H9 (cell line): Measurements from ENCODE around the gene ST6GALNAC3. TPM values are rescaled to one million over a fixed set of nuclear protein-coding genes. Genes with fewer than 3 reads are reported as not detected.

Experiments
- DNase-seq: peaks from one replicate; pipeline ENCODE4 v3.0.0-alpha.2; 2017
- H2AFZ ChIP-seq: one replicate; pipeline ENCODE4 v1.6.1; 2013; ENCODE audit warnings: mild to moderate bottlenecking, low read length, control low read depth, moderate library complexity
- H2AK5ac ChIP-seq: 2 replicates; pipeline ENCODE4 v1.6.1; 2013; ENCODE audit warnings: low read length, control low read depth, mixed read lengths; ENCODE audit not compliant: insufficient read length
- H2BK120ac ChIP-seq: one replicate; pipeline ENCODE4 v1.6.1; 2013; ENCODE audit warnings: low read depth, mild to moderate bottlenecking, low read length, control low read depth, inconsistent platforms; ENCODE audit not compliant: poor library complexity, severe bottlenecking
- H2BK12ac ChIP-seq: 2 replicates; pipeline ENCODE4 v1.6.1; 2013; ENCODE audit warnings: low read length, control low read depth, mixed read lengths, low read depth; ENCODE audit not compliant: insufficient read length
- H2BK15ac ChIP-seq: 2 replicates; pipeline ENCODE4 v1.6.1; 2013; ENCODE audit warnings: low read depth, low read length, control low read depth
- H2BK20ac ChIP-seq: one replicate; pipeline ENCODE4 v1.6.1; 2013; ENCODE audit warnings: low read depth, mild to moderate bottlenecking, low read length, control low read depth, inconsistent platforms; ENCODE audit not compliant: poor library complexity, severe bottlenecking
- H2BK5ac ChIP-seq: 2 replicates; pipeline ENCODE4 v1.6.1; 2013; ENCODE audit warnings: low read length, control low read depth, mixed read lengths; ENCODE audit not compliant: insufficient read length
- H3K14ac ChIP-seq: 2 replicates; pipeline ENCODE4 v1.6.1; 2013; ENCODE audit warnings: low read length, control low read depth; ENCODE audit not compliant: insufficient read depth
- H3K18ac ChIP-seq: 2 replicates; pipeline ENCODE4 v1.6.1; 2013; ENCODE audit warnings: low read depth, mild to moderate bottlenecking, mixed read lengths, low read length, control low read depth; ENCODE audit not compliant: insufficient read length
- H3K23ac ChIP-seq: 2 replicates; pipeline ENCODE4 v1.6.1; 2013; ENCODE audit warnings: low read length, control low read depth, mixed read lengths, low read depth; ENCODE audit not compliant: insufficient read length
- H3K23me2 ChIP-seq: 2 replicates; pipeline ENCODE4 v1.6.1; 2013; ENCODE audit warnings: low read depth, mild to moderate bottlenecking, mixed read lengths, low read length, control low read depth; ENCODE audit not compliant: insufficient read length, poor library complexity, severe bottlenecking
- H3K27ac ChIP-seq: 2 replicates; pipeline ENCODE4 v1.5.1; 2013; ENCODE audit warnings: low read length, control low read depth, mixed read lengths, low read depth; ENCODE audit not compliant: insufficient read length
- H3K27me3 ChIP-seq: 2 replicates; pipeline ENCODE4 v1.6.1; 2013; ENCODE audit warnings: low read length, control low read depth, inconsistent platforms; ENCODE audit not compliant: insufficient read depth
- H3K4ac ChIP-seq: 2 replicates; pipeline ENCODE4 v1.6.1; 2013; ENCODE audit warnings: low read depth, mild to moderate bottlenecking, control low read depth, inconsistent platforms, low read length, moderate library complexity
- H3K4me1 ChIP-seq: 2 replicates; pipeline ENCODE4 v1.6.1; 2013; ENCODE audit warnings: low read length, control low read depth, inconsistent platforms; ENCODE audit not compliant: insufficient read depth
- H3K4me2 ChIP-seq: 2 replicates; pipeline ENCODE4 v1.6.1; 2013; ENCODE audit warnings: low read length, control low read depth, mixed read lengths; ENCODE audit not compliant: insufficient read length, insufficient read depth
- H3K56ac ChIP-seq: 2 replicates; pipeline ENCODE4 v1.6.1; 2013; ENCODE audit warnings: low read depth, mild to moderate bottlenecking, mixed read lengths, low read length, control low read depth; ENCODE audit not compliant: insufficient read length
- H3K79me1 ChIP-seq: 2 replicates; pipeline ENCODE4 v1.6.1; 2013; ENCODE audit warnings: low read depth, mild to moderate bottlenecking, moderate library complexity, low read length, control low read depth, inconsistent platforms; ENCODE audit not compliant: insufficient read depth, poor library complexity, severe bottlenecking
- H3K79me2 ChIP-seq: 2 replicates; pipeline ENCODE4 v1.6.1; 2013; ENCODE audit warnings: low read length, control low read depth, inconsistent platforms; ENCODE audit not compliant: insufficient read depth
- H3K9ac ChIP-seq: 2 replicates; pipeline ENCODE4 v1.6.1; 2013; ENCODE audit warnings: low read length, control low read depth, mixed read lengths; ENCODE audit not compliant: insufficient read length; ENCODE audit errors: extremely low read depth
- H3K9me3 ChIP-seq: one replicate; pipeline ENCODE4 v1.6.1; 2013; ENCODE audit warnings: low read depth, low read length, inconsistent platforms; ENCODE audit not compliant: control insufficient read depth
- H3T11ph ChIP-seq: one replicate; pipeline ENCODE4 v1.6.1; 2013; ENCODE audit warnings: mild to moderate bottlenecking, low read length, control low read depth, inconsistent platforms
- H4K20me1 ChIP-seq: one replicate; pipeline ENCODE4 v1.6.1; 2013; ENCODE audit not compliant: control insufficient read depth, insufficient read length, insufficient read depth
- H4K5ac ChIP-seq: 2 replicates; pipeline ENCODE4 v1.6.1; 2013; ENCODE audit warnings: low read depth, mild to moderate bottlenecking, mixed read lengths, low read length, control low read depth; ENCODE audit not compliant: insufficient read length
- H4K8ac ChIP-seq: replicated peaks from 2 replicates; pipeline ENCODE4 v1.6.1; 2013; ENCODE audit warnings: low read length, control low read depth, mixed read lengths, low read depth; ENCODE audit not compliant: insufficient read length
- H4K91ac ChIP-seq: 2 replicates; pipeline ENCODE4 v1.6.1; 2013; ENCODE audit warnings: low read depth, mild to moderate bottlenecking, moderate library complexity, mixed read lengths, low read length, control low read depth; ENCODE audit not compliant: insufficient read length
- H3K27ac Mint-ChIP-seq, 3 experiments: 2 replicates in 2 of 3; 3 replicates in 1 of 3; pipeline ENCODE4 v1.8.0; 2020 to 2021; ENCODE audit warnings: mixed read lengths in 3 of 3, mild to moderate bottlenecking in 1 of 3, moderate library complexity in 1 of 3
- H3K27me3 Mint-ChIP-seq: 2 replicates; pipeline ENCODE4 v1.8.0; 2021; ENCODE audit warnings: low read depth, mild to moderate bottlenecking, moderate library complexity, mixed read lengths
- H3K36me3 Mint-ChIP-seq, 3 experiments: 2 replicates in 2 of 3; 3 replicates in 1 of 3; pipeline ENCODE4 v1.8.0; 2020 to 2021; ENCODE audit warnings: low read depth in 3 of 3, mixed read lengths in 3 of 3; ENCODE audit not compliant: insufficient read depth in 1 of 3
- H3K4me1 Mint-ChIP-seq, 2 experiments: 2 replicates each; pipeline ENCODE4 v1.8.0; 2020; ENCODE audit warnings: mixed read lengths in 2 of 2
- H3K4me3 Mint-ChIP-seq, 2 experiments: 2 replicates in 1 of 2; 3 replicates in 1 of 2; pipeline ENCODE4 v1.8.0; 2020 to 2021; ENCODE audit warnings: mild to moderate bottlenecking in 2 of 2, mixed read lengths in 2 of 2, moderate library complexity in 1 of 2
- H3K9me3 Mint-ChIP-seq, 2 experiments: 2 replicates in 1 of 2; 3 replicates in 1 of 2; pipeline ENCODE4 v1.8.0; 2020; ENCODE audit warnings: mild to moderate bottlenecking in 2 of 2, mixed read lengths in 2 of 2, moderate library complexity in 1 of 2
- CTCF ChIP-seq: fragments of 200-600 bp; sonication (generic); conservative IDR thresholded peaks from 3 replicates; pipeline ENCODE4 v1.8.0; 2021; ENCODE audit warnings: antibody characterized with exemption, mild to moderate bottlenecking
- whole genome bisulfite sequencing: extraction: QIAGEN DNeasy Blood & Tissue Kit; methylation state at CpG from one replicate; pipeline ENCODE4 v1.1.7; 2013; ENCODE audit warnings: missing lambda C conversion rate, low lambda C conversion rate, mixed read lengths; ENCODE audit not compliant: insufficient read length; ENCODE audit errors: extremely low coverage; 5-methylcytosine and 5-hydroxymethylcytosine counted together
- total RNA-seq: library from RNA; stranded (reverse); gene quantifications from 2 replicates; pipeline ENCODE4 v1.2.1, GENCODE V29; 2021

Gene ST6GALNAC3
- total RNA-seq, 1 experiment from 2014 or later = 11.2 TPM

- Histone ChIP-seq H2BK15ac (no peak overlapping the region), H3K79me1 (no peaks in the 10 kb centered on the region), H3K23ac (no peak overlapping the region), H4K91ac (no peak overlapping the region), H3K56ac (no peak overlapping the region), H2BK20ac (no peak overlapping the region), H2AK5ac (no peak overlapping the region), H4K8ac (no peak overlapping the region), H3K27ac (no peak overlapping the region), H2BK12ac (no peak overlapping the region), H3K4me2 (no peak overlapping the region), H4K20me1 (no peaks in the 10 kb centered on the region), H2BK120ac (no peak overlapping the region), H3K4me1 (no peaks in the 10 kb centered on the region), H3K79me2 (no peaks in the 10 kb centered on the region), H3K9me3 (no peaks in the 10 kb centered on the region), H3K4ac (no peak overlapping the region), H3K14ac (no peak overlapping the region), H3K18ac (no peak overlapping the region), H3K23me2 (no peaks in the 10 kb centered on the region), H3K9ac (no peak overlapping the region), H3T11ph (no peak overlapping the region), H4K5ac (no peak overlapping the region), H2BK5ac (no peak overlapping the region), H3K27me3 (no peaks in the 10 kb centered on the region), H2AFZ (no peak overlapping the region)
- WGBS = no CpG with 5 or more reads among the region's 3 CpGs
- Mint-ChIP-seq H3K27ac (no peak overlapping the region), H3K4me1 (peaks cover 10 to 26% of the 10 kb centered on the region in 2 experiments), H3K36me3 (peaks cover 0 to 2% (median 0%) of the 10 kb centered on the region in 3 experiments; a peak in 1 of 7 replicates), H3K9me3 (peaks cover 0 to 2% of the 10 kb centered on the region in 2 experiments; a peak in 1 of 5 replicates), H3K27me3 (no peaks in the 10 kb centered on the region), H3K4me3 (no peak overlapping the region)
- no peak for DNase-seq
- TF ChIP-seq CTCF = no peak
Observed at GRCh38 chr1:76098845-76099244, 24.3 kb downstream of the ST6GALNAC3 start.
